ENCODE measurements around the gene TEAD4. TPM values are rescaled to one million over a fixed set of nuclear protein-coding genes. Genes with fewer than 3 reads are reported as not detected.

Gene TEAD4
- polyA plus RNA-seq, 1 experiment, result 10.3 TPM

DNA sequence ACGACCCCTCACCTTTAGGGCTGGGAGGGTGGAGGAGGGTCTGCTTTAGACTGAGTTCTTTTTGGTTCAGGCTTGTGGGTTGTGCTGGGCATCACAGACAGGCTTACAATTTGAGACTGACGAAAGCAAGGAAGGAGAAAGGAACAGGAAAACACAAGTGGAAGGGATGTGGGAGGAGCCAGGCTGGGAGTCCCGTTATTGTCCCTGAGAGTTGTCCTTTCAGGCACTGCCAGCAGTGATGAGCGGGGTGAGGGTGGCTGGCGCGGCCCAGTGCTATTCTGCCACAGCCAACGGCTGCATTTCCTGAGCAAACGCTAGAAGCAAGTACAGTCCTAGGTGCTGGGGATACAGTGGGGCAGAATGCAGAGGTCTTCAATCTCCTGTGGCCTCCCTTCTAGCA lies 88.8 kb downstream of the TEAD4 start:
- peaks cover 2% of the 10 kb centered on the region for H3K27me3 ChIP-seq (ENCODE audit: control insufficient read depth, insufficient read depth, low read length)
- TF ChIP-seq, protein P1, sequence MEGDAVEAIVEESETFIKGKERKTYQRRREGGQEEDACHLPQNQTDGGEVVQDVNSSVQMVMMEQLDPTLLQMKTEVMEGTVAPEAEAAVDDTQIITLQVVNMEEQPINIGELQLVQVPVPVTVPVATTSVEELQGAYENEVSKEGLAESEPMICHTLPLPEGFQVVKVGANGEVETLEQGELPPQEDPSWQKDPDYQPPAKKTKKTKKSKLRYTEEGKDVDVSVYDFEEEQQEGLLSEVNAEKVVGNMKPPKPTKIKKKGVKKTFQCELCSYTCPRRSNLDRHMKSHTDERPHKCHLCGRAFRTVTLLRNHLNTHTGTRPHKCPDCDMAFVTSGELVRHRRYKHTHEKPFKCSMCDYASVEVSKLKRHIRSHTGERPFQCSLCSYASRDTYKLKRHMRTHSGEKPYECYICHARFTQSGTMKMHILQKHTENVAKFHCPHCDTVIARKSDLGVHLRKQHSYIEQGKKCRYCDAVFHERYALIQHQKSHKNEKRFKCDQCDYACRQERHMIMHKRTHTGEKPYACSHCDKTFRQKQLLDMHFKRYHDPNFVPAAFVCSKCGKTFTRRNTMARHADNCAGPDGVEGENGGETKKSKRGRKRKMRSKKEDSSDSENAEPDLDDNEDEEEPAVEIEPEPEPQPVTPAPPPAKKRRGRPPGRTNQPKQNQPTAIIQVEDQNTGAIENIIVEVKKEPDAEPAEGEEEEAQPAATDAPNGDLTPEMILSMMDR (IDR thresholded peaks at IDR 0.05; ENCODE audit: low read depth, low read length), result no peak
- CTCF ChIA-PET, result no interaction called here
- no peak overlapping the region for H3K27ac ChIP-seq (ENCODE audit: low read depth, low read length)
- no peaks in the 10 kb centered on the region for H3K9me3 ChIP-seq (ENCODE audit: control insufficient read depth, insufficient read depth, low read length)
- DNase-seq (ENCODE audit: low read depth, low spot score), result no peak
- H3K4me3 ChIP-seq (ENCODE audit: low read depth, low read length), result no peak overlapping the region
- POLR2A ChIA-PET, result no interaction called here

DNA sequence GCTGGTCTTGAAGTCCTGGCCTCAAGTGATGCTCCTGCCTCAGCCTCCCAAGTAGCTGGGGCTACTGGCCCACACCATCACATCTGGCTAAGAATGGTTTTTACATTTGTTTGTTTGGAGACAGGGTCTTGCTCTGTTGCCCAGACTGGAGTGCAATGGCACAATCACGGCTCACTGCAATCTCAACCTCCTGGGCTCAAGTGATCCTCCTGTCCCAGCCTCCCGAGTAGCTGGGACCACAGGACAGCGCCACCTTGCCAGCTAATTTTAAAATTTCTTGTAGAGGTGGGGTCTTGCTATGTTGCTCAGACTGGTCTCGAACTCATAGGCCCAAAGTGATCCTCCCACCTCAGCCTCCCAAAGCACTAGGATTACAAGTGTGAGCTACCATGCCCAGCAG lies 89.3 kb downstream of the TEAD4 start:
- TF ChIP-seq, protein P1 (IDR thresholded peaks at IDR 0.05; ENCODE audit: low read depth, low read length), result no peak
- POLR2A ChIA-PET, result no interaction called here
- CTCF ChIA-PET, result interaction anchor here (1.1 kb wide), 1 partner anchor 25 kb away, joined by 3 read pairs; no protein-coding TSS in a partner anchor

DNA sequence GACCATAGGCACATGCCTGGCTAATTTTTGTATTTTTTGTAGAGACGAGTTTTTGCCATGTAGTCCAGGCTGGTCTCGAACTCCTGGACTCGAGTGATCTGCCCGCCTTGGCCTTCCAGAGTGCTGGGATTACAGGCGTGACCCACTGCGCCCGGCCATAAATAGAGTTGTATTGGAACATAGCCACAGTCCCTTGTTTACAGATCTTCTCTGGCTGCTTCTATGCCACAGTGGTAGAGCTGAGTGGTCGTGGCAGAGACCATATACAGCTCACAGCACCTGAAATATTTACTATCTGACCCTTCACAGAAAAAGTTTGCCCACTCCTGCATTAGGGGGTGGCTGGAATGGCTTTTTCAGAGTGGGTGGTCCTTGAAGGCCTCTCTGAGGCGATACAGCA lies 90.0 kb downstream of the TEAD4 start:
- Histone ChIP-seq H3K27ac (ENCODE audit: low read depth, low read length) (no peak overlapping the region), H3K27me3 (ENCODE audit: control insufficient read depth, insufficient read depth, low read length) (peaks cover 2% of the 10 kb centered on the region), H3K4me3 (ENCODE audit: low read depth, low read length) (no peak overlapping the region), H3K9me3 (ENCODE audit: control insufficient read depth, insufficient read depth, low read length) (no peaks in the 10 kb centered on the region)
- ChIA-PET CTCF (interaction anchor here (1.1 kb wide), 1 partner anchor 24 kb away, joined by 3 read pairs; no protein-coding TSS in a partner anchor), POLR2A (no interaction called here)
- DNase-seq (ENCODE audit: low read depth, low spot score), result no peak
- TF ChIP-seq, protein P1 (IDR thresholded peaks at IDR 0.05; ENCODE audit: low read depth, low read length), result no peak

More for the DNA sequence above, 89.3 kb downstream of the TEAD4 start:
- DNase-seq (ENCODE audit: low read depth, low spot score), result no peak
- Histone ChIP-seq H3K9me3 (ENCODE audit: control insufficient read depth, insufficient read depth, low read length) (no peaks in the 10 kb centered on the region), H3K4me3 (ENCODE audit: low read depth, low read length) (no peak overlapping the region), H3K27ac (ENCODE audit: low read depth, low read length) (no peak overlapping the region), H3K27me3 (ENCODE audit: control insufficient read depth, insufficient read depth, low read length) (peaks cover 2% of the 10 kb centered on the region)

DNA sequence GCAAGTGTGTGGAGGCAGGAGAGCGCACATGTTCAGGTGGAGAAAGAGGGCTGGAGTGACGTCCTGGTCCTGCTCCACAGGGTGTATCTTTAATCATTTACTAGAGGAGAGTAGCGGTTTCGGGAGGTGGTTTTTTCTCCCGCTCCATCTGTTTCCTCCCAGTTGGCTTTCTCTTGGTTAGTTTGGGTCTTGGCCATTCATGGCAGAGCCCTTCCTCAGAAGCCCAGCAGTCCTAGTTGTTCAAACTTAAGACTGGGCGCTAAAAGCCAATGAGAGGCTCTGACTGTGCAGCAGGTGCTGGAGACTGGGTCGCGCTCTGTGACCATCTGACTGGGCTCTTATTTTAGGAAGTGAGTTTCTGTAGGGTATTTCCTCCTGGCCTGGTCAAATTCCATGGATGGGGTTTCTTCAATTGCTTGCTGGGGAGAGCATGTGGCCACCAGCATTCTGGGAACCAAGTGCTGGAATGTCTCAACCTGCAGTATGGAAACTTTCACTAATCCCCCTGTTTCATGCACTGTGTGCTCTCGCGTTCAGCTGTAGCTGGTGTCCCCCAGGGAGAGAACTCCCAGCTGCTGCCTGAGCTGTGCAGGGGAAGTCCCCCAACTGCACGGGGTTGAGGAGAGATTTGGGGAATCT lies 90.5 kb downstream of the TEAD4 start:
- Histone ChIP-seq H3K4me3 (ENCODE audit: low read depth, low read length) (no peak overlapping the region), H3K27me3 (ENCODE audit: control insufficient read depth, insufficient read depth, low read length) (peaks cover 2% of the 10 kb centered on the region), H3K9me3 (ENCODE audit: control insufficient read depth, insufficient read depth, low read length) (no peaks in the 10 kb centered on the region), H3K27ac (ENCODE audit: low read depth, low read length) (no peak overlapping the region)
- ChIA-PET POLR2A (no interaction called here), CTCF (interaction anchor here (1.1 to 1.4 kb wide), 2 partner anchors 8 to 24 kb away, joined by 4 to 8 read pairs; no protein-coding TSS in a partner anchor)
- DNase-seq (ENCODE audit: low read depth, low spot score), result no peak
- TF ChIP-seq, protein P1 (IDR thresholded peaks at IDR 0.05; ENCODE audit: low read depth, low read length), result no peak

DNA sequence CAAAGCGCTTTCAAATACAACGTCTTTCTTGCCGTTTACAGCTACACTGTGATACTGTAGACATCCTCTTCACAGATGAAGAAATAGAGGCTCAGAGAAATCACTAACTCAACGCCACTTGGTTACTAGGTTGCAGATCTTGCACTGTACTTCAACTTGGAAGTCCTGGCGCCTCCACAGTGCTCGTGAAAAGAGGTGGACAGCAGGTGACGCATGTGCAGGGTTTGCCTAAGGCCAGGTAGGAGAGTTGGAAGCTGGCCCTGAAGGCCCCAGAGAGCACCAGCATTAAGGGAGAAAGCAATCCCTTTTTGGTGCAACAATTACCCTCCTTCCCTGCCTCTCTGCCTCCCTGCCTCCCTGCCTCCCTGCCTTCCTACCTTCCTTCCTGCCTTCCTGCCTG lies 95.2 kb downstream of the TEAD4 start:
- CTCF ChIA-PET, result interaction anchor here (0.9 to 12.4 kb wide), 3 partner anchors 13 to 81 kb away, joined by 3 to 88 read pairs (median 13); no protein-coding TSS in a partner anchor
- H3K4me3 ChIP-seq (ENCODE audit: low read depth, low read length), result no peak overlapping the region
- H3K27ac ChIP-seq (ENCODE audit: low read depth, low read length), result no peak overlapping the region
- POLR2A ChIA-PET, result interaction anchor here (0.7 kb wide), 1 partner anchor 24 kb away, joined by 4 read pairs; no protein-coding TSS in a partner anchor
- no peaks in the 10 kb centered on the region for H3K9me3 ChIP-seq (ENCODE audit: control insufficient read depth, insufficient read depth, low read length)
- TF ChIP-seq, protein P1 (IDR thresholded peaks at IDR 0.05; ENCODE audit: low read depth, low read length), result no peak
- peaks cover 8% of the 10 kb centered on the region for H3K27me3 ChIP-seq (ENCODE audit: control insufficient read depth, insufficient read depth, low read length)
- DNase-seq (ENCODE audit: low read depth, low spot score), result no peak

Measured in AG04450 (cell line).